Hematopoietic multipotent progenitor cell treated with erythropoietin and hydrocortisone succinate and interleukin-3 and kit ligand, for 15 days (in vitro differentiated cells): Measurements from ENCODE around the gene TADA3.

Source experiments
- DNase-seq: peaks from one replicate; pipeline ENCODE4 v3.0.0-alpha.2; 2015; ENCODE audit warnings: low spot score

The TADA3 gene

DNA sequence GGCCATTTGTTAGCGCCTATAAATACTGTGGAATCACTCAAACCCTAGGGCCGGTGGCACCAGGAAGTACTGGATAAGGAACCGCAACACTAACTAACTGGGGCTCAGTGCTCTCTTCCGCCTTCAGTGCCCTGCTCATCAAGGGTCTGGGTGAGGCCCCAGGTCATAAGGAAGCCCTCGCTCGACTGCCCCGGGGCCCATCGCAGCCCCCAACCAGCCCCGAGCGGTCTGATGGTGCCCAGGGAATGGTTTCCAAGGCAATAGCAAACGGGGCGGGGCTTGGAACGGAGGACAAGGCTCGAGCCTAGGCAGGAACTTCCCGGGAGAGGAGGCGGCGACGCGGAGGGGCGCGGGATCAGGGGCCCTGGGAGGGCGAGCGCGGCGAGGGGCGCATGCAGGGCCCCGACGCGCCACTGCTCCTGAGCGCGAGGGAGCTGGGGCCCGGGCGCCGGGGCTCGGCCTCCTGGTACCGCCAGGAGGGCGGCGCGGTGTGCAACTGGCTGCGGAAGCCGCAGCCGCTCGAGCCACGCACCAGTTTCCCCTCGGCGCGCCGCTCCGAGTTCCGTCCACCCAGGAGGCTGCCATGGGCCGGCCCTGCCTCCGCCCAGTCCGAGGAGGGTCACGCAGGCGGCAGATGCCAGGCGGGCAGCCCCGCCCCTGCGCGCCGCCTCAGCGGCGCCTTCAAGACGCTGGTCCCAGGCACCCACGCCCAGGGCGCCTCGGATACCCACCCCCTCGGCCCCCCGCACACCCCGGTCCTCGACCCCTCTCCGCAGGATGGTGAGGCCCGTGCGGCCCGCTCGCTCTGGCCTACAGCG, 17.6 kb upstream of the TADA3 start, which contains the start of gene TTLL3:
Gene TTLL3, plus strand, starts transcription at position 648 of the 818 bp plus-strand sequence. CDS start 400 bp downstream, outside the sequence.
- DNase-seq = peak; percentile 22

DNA sequence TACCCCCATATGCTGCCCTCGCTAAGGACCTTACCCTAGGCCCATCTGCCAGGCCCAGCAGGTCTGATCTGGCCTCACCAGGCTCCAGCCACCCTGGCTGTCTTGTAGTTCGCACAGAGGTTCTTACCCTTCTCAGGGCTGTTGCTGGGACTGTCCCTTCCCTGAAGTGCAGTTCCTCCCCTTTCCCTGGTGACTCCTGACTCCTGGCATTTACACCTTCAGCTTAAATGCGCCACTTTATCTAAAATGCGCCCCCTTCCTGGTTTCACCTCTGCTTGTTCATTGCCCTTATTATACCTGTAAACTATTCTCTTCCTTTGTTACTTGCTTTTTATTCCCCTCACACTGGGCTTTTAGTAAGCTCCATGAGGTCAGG, 17.0 kb upstream of the TADA3 start:
- DNase-seq = no peak

DNA sequence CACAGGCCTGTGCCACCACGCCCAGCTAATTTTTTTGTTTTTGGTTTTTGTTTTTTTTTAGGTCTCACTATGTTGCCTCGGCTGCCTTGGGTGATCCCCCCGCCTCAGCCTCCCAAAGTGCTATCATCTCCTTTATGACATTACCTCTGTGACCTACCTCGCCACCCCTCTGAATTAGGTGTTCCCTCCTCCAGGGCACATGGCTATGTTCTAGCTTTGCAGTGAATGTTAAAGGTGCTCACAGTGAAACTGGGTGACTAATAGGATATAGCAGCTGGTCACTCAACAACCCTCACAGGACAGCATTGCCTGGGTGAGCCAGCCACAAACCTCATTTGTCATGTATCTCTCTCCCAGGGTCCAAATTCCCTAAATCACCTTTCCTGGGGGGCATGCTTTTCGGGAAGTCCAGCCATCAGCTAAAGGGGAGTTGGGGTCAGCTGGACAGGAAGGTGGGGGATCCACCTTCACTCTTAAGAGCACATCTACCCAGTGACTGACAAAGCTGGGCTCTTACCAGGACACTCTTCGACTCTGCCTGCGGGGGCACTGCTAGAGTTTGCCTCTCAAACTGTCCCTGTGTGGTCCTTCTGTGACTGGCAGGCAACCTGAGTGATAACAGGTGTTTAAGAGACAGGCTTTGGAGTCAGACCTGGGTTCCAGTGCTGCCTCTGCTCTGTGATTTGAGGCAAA, 16.2 kb upstream of the TADA3 start:
- DNase-seq = peak; percentile 37

DNA sequence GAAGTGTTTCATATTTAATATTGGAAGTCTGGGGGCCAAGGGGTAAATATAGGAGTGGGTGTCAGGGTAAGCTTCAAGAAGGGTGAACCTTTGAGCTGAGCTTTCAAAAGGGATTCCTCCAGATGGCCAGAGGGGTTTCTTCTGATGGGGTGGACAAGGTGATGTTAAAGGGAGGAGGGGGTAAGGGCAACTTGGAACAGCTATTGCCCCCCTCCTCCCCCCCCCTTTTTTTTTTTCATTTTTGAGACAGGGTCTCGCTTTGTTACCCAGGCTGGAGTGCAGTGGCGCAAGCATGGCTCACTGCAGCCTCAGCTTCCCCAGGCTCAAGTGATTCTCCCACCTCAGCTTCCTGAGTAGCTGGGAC, 15.7 kb upstream of the TADA3 start:
- no peak for DNase-seq

DNA sequence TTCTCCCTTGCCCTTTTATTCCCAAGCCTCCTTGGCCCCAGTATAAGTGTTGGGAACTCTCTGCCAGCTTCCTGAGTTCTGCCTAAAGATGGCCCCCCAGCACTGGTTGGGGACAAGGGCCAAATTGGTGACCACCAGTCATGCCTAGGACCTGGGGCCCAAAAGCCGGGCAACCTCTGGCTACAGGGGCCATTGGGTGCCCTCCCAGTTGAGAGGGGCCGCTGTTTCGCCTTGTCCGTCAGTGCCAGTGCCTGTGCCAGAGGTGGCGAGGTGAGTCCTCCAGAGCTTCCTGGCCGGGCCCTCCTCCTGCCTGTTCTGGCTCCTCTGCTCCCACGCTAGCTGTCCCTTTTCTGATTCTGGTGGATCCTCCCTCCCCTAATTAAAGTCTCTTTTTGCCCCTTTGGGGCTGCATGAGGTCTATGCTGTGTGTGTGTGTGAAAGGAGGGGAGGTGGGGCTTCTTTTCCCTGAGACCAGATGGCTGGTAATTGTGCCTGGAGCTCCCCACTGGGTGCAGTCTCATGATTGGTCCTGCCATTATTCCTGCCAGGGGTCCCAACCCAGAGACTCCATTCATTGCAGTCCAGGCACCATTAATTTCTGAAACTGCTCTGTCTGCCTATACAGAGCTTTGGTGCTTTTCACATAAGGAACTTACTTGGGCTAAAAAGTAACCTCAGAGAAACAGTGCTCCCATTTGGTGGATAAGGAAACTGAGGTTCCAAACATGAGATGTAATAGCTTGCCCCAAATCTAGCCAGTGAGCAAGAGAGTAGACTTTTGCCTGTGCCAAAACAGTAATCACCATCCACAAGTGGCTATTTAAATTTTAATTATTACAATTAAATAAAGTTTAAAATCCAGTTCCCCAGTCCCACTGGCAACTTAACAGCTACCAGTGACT, 14.7 kb upstream of the TADA3 start:
- DNase-seq = no peak

DNA sequence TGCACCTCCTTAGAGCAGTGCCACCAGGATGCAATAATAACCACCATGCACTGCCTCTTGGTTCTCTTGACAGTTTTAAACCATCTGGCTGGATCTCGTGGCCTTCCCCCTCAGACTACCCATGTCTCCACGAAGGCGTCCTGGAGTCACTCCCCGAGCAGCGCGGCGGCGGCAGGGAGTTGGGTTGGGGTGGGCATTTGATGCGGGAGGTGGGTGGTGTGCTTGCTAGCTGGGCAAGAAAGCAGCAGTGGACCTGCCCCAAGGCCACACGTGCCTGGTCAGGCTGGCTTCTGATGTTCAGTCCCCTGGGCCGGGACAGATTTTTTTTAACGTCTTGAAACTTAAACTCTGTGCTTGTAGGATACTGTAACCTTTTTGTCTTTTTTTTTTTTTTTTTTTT, 13.9 kb upstream of the TADA3 start:
- DNase-seq = no peak

DNA sequence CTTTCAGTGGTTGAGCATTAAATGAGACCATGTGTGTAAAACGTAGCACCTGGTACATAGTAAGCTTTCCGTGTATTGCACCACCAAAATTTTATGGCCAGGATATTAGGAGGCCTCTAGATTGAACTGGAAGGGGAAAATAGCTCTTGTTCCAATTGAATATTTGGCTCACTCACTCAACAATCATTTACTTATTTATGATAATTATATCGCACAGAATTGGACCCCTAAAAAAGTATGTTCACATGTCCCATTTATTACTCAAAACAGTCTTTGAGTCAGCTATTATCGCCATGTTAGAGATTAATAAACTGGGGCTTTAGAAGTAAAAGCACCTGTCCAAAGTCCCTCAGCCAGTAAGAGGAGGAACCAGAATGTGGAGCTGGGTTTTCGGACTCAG, 12.7 kb upstream of the TADA3 start:
- DNase-seq = no peak

DNA sequence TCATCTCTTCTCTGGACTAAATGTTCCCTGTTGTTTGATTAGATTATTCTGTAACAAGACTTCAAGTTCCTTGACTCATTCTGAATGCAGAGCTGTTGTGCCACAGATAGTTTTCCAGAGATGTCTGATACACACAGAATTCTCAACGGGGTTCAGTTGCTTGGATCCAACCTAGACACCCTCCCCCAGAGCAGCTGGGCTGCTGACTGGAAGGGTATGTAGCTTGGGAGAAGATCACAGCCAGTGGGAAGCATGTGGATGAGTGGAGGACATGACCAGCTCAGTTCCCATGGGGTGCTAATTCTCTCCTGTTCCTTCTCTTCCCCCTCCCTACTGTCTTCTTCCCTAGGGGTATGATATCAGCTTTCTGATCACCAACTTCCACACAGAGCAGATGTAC, 11.2 kb upstream of the TADA3 start:
- DNase-seq = no peak

DNA sequence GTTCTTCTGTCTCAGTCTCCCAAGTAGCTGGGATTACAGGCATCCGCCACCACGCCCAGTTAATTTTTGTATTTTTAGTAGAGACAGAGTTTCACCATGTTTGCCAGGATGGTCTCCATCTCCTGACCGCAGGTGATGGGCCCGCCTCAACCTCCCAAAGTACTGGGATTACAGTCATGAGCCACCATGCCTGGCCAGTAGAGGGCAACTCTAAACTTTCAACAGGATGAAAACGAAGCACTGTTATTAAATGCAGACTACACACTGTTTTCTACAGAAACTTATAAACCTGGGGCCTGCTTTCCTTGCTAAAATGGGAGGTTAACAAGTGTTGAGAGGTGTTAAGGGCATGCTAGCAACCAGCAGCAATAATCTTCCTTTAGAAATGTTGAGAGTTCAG, 8.3 kb upstream of the TADA3 start:
- DNase-seq = no peak

DNA sequence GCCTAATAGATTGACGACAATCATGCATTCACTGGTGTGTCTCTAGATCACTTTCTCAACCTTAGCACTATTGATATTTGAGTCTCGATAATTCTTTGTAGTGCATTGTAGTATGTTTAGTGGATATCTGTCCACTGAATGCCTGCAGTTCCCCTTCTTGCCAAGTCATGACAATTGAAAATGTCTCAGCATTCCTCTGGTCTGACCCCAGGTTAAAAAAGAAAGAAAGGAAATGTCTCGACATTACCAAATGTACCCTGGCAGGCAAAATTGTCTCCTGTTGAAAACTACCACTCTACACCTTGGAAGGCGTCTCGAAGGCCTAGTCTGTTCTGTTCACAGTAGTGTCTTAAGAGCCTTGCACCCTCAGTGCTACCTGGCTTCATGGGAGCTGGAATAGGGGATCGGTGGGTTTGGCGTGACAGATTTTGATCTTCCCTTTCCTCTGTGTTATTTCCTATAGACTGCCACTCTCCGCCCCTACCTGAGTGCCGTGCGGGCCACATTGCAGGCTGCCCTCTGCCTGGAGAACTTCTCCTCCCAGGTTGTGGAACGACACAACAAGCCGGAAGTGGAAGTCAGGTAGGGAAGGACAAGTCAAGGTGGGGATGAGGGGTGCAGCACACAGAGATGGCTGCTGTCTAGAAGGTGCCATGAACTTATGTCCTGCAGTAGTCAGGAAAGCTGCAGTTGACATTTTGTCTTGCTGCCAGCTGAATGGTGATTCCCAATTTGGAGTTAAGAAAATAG, 5.1 kb upstream of the TADA3 start:
- DNase-seq = no peak

DNA sequence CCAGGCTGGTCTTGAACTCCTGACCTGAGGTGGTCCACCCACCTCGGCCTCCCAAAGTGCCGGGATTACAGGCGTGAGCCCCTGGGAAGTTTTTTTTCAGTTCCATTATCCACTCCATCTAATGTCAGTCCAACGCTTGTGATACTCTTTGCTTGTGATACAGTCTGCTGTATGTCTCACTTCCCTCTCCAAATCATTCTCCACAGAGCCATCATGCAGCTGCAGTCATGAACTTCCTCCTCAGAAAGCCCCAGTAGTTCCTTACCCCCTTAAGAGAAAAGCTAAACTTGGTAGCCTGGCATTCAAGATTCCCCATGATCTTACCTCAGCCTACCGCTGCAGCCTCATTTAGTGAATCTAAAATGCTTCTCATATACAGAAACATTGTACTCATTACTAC, 2.9 kb upstream of the TADA3 start:
- no peak for DNase-seq

DNA sequence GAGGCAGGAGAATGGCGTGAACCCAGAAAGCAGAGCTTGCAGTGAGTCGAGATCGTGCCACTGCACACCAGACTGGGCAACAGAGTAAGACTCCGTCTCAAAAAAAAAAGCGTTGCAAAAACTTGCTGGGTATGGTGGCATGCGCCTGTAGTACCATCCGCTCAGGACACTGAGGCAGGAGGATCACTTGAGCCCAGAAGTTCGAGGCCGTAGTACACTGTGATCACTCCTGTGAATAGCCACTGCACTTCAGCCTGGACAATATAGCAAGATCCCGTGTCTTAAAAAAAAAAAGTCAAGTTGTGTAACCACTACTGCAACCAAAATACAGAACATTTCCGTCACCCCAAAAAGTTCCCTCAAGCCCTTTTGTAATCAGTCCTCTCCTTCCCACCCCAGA, 2.1 kb upstream of the TADA3 start:
- DNase-seq = no peak

DNA sequence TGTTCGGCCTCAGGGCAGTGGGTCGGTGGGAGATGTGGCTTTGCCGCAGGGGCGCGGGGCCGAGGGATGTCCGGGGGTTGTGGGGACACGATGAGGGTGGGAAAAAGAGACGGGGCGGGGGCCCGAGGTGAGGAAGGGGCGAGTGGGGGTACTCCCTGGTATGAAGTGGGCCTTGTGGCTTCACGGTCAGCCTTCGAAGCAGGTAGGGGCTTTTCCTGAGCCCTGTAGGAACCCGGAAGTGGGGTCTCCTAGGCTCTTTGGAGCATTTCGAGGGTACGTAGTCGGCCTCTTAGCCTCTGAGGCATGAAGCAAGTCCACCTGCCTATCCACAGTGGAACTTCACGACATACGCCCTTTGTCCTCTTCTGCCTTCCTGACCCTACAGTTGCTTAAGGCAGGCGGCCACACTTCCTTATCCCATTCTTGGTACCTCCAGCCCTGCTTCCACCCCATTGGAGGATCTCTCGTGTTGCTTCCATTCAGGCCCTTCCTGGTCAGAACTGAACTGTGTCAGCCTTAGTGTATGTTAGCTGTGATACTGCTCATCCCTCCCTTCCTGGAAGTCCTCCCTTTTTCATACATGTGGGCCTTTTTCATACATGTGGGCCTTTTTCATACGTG, 998 bp upstream of the TADA3 start:
- peak; percentile 37 for DNase-seq

DNA sequence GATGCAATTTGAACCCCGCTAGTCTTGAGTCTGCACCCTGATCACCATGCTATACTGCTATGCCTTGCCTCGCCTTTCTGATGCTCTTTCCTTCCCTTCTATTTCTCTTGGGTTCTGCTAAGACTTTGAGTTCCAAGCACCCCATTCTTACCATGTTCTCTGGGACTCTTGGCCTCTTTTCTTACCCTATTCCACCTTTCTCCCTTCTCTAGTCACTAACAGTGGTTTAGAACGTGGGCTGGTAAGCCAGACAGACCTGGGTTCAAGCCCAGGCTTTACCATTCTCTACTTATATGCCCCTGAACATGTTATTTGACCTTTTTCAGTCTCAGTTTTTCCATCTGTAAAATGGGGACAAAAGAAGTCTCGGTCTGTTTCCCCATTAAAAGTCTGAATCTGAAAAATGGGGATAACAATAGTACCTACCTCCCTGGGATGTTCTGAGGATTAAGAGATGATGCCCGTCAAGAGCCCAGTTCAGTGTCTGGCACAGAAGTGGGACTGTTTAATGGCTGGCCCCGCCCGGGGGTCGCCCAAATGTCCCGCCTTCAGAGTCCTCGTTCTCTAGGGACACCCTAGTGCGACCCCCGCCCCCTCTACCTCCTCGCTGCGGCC, 376 bp downstream of the TADA3 start:
- no peak for DNase-seq

DNA sequence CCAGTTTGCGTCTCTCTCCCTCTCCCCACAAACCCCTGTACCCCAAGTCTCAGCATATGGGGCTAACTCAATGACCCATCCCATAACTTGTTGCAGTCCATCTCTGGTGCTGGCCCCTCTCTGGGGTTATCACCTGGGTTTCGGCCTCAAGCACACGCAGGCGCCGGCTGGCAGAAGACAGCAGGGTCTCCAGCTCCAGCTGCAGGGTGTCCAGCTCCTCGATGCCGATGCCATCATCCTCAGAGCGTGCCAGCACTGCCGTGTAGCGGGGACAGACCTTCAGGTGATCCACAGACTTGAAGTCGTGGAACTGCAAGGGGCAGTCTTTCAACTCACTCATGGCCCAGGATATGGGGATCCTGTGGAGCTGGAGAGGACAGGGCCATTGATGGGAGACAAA, 1.1 kb downstream of the TADA3 start:
- no peak for DNase-seq

DNA sequence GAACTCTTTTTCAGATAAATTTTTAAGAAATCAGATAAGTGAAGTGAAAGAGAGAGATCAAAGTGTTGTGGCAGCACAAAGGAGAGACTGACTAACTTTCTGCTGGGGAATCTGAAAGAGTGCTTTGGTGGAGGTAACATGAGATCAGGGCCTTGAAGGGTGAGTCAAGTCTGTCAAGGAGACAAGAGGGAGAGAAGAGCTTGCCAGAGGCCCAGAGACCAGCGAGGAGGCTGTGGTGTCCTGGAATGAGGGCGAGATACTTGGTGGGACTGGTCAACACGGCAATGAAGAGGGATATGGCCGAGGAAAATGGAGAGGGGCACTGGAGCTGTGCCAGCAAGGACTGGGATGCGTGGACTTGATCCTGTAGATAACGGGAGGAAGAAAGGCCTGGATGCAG, 4.6 kb downstream of the TADA3 start:
- no peak for DNase-seq

DNA sequence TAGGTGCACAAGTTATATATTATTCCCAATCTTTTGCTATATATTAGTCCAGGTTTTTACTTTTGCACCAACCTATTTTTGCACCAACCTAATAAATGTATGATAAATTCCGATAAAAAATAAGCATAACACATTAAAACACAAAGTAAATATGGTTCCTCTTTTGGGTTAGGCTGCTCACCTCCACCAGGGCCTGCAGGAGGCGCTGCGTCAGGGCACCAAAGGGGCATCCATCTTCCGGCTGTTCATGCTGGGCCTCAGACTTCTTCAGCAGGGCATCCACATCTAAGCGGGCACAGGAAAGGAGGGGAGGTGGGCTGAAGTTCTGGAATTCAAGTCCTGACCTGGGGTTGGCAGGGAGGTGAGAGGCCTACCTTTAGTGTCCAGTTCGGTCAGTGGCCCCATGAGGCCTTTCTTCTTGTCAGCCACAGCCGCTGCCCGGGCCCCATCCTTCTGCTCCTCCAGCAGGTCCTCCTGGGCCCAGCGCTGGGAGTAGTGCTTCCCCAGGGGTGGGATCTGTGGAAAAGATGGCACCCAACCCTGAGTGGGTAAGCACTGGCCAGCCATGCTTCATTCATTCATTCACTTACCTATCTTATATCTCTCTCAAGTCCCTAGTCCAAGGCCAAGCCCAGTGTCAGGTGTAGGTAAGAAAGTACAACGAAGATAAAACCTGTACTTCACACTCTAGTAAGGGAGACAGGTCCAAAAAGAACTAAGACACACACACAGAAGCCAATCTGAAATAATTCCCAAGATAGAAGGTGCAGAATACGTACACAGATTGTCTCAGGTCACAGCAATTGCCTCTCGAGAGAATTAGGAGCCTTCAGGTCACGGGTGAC, 5.2 kb downstream of the TADA3 start:
- no peak for DNase-seq

DNA sequence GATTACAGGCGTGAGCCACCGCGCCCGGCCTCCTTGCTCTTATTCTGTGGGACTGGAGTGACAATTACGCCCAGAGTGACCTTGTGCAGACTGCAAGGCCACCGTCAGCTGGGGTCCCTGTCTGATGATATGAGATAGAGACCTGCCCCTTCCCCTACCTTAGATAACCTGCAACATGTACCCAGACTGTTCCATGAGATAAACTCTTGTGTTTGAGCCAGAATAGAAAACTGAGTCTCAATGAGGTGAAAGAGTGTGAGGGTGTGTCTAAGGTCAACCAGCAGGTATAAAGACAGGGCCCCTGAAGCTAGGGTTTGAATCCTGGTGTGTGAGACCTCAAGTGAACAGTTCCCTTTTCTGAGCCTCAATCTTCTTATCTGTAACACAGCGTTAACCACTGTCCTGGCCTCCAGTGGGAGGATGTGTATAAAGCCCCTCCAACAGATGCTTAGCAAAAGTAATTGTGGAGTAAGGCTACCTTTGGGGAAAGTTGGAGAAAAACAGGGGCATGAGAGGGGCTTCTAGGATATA, 6.0 kb downstream of the TADA3 start:
- no peak for DNase-seq

DNA sequence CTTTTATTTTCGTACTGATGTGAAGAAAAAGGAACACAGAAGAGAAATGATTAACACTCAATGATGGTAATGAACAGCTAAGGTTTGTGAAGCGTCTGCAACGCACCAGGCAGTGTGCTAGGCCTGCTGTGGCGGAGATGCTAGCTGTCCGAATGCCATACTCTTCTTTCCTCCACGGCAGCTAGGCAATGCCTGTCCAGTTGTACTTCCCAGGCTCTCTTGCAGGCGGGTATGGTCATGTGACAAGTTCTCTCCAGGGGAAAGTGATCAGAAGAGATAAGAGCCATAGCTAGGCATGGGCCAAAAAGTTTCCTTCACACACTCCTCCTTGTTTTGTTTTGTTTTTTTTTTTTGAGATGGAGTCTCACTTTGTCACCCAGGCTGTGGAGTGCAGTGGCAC, 6.7 kb downstream of the TADA3 start:
- DNase-seq = no peak

DNA sequence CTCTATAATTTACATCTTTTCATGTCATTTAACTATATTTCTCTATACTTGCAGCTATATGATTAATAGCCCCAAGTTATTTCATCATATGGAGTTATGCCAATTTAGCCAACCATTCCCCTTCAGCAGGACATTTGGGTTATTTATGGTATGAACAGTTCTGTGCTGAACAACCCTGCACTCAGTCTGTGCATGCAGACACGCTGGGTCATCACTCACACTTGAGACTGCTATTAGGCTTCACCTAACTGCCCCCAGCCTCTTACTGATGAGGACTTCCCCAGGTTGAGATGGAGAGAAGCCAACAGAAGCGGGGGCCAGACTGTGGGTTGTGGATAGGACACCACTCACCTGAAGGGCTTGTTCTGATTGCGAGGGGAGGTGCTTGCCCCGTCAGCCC, 7.3 kb downstream of the TADA3 start:
- DNase-seq = no peak
